NCI-H1105 (cell line): Measurements from ENCODE around the gene PPP2R5E.

Experiments used
- DNase-seq: peaks from one replicate; lab custom pipeline; 2025; lab: John Stamatoyannopoulos, UW

Gene PPP2R5E

DNA sequence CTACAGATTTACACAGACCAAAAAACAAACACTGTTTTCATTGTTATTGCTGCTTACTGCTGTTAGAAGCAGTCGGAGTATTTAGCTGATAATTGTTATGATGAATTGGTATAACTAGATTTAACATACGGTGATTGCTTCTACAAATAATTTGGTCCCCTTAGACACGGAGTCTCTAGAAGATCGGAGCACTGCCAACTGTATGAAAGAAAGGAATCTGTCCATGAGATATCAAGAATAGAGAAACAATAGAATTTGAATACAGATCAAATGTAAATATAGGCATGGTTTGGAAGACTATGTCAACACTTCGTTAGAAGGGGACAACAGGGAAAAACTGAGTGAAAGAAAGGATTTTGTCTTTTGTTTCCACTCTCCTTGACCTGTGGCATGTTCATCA lies 110.9 kb downstream of the PPP2R5E start:
- DNase-seq: peak; percentile 5

DNA sequence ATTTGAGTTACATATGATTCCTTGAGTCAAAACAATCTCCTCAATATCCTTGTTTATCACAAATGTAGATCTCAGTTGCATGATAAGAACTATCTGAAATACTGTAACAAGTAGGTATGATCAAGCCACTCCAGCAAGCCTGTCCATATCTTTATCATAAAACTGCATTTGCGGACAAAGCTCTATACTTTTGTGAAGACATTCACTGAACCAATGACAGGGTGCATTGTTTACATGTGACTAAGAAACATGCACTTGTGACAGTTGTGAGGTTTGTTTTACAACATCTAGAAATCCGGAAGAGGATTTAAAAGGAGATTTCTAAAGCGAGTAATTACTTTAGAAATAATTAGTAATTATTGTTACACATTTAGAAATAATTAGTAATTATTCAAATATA lies 111.7 kb downstream of the PPP2R5E start:
- DNase-seq: no peak

DNA sequence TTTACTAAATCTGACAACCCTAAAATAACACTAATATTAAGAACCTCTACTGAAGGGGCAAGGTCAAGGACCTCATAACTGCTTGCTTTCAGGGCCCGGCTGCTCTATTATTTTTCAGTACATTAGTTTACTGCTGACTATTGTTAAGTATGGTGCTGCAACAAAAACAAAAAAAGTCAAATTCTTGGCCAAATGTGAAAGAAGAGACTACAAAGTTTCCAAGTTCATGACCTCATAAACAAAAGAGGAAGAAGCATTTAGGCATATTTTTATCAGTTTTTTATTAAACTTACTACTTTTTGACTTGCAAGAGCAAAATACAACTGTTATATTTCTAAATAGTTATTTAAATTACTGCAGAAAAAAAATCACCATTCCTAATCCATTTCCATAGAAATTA lies 114.7 kb downstream of the PPP2R5E start:
- no peak for DNase-seq

DNA sequence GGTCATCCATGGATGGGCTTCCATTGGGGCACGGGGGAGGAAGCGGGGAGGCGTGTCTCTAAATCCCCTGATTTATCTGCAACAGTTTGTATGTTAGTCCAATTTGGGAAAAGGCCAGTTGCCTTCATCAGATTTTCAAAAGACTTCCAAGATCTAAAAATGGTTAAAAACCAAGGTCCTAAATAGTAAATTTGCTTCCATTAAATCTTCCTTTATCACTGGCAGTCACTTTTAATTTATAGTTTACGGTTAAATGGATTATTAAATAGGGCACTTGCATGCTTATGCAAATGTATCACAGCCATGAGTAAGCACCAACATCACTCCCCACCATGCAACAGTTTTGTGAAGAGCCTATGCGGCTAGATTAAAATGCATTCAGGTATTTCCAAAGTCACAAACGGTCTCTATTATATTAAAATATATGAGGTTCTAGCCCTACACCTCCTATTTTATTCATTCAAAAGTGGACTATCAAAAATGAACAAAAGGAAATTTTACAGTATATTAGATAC lies 116.3 kb downstream of the PPP2R5E start:
- DNase-seq: no peak

DNA sequence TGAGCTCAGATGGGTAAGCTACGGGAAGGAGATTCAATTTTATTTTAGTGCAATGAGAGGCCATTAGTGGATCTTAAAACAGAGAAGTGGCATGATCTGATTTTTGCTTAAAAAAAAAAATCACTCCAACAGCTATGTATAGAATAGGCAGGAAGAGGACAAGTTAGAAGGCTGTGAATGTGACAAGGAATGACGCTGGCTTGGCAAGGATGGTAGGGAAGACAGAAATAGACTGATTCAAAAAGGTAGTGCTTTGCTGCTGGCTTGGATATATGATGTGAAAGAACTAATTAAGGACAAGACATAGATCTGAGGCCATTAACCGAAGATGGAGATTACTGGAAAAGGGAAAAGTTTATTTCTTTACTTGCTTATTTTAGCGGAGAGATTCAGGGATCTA lies 119.3 kb downstream of the PPP2R5E start:
- DNase-seq: no peak

DNA sequence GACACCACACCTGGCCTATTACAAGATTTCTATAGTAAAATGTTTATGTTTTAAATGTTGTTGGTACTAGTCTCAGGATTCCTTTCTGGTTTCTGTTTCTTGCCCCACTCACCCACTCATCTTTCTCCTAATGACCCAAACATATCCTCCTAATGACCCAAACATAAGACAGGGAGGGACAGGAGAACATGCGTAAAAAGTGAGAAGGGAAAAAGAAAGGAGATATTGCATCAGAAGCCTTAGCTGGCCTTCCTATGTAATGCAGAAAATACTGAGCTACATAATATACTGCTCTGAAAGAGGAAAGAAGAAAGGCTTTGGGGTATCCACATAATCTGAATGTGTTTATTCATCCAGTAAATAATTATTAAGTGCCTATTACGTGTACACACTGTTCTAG lies 119.8 kb downstream of the PPP2R5E start:
- DNase-seq: no peak

DNA sequence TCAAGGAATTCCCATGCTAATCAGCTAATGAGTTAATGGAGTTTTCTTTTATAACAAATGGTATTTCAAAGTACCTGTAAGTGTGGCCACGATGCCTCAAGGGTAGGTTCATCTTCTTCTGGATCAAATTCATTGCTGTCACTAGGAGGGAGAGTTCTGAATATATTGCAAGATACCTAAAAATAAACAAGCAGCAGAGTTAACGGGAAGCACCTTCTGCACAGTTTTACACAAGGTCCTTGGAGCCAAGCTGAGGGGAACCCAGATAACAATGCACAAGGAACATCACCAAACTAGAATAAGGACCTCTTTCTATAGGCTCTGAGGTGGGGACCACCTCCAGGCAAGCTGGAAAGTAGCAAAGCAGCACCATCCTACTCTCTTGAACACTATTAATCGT lies 121.3 kb downstream of the PPP2R5E start:
- DNase-seq: no peak

DNA sequence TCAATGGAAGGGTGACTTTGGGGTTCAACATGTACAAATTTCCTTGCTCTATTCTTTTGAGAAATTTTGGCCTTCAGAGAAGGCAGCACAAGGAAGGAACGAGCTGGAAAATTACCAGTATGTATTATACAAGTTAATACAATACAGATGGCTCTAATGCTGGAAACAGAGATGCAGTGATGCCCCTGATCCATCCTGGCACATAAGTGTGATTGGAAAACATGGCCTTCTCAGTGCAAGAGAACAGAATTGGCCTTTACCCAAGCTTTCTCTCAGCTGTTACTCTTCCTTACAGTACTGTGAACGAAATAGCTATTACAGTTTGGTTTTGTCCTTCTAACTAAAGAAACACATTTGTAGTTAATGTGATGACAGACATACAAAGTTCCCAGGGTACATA lies 122.0 kb downstream of the PPP2R5E start:
- DNase-seq: no peak

DNA sequence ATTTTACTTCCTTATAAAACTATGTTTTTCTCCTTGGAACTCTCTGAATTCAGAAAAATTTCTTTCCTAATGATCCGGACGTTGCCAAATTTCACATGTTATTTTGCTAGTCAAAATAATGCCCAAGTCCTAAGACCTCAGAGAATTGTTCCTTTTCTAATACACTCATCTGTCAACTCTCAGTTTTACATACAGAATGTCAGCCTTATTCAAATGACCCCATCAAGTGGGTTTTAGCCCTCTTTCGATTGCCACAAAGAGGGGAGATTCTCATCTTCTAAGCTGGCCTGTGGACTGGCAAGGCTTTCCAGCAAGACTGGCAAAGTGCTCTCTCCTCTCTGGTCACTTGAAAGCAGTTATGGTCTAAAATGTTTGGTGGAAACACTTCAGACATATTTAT lies 125.2 kb downstream of the PPP2R5E start:
- no peak for DNase-seq

DNA sequence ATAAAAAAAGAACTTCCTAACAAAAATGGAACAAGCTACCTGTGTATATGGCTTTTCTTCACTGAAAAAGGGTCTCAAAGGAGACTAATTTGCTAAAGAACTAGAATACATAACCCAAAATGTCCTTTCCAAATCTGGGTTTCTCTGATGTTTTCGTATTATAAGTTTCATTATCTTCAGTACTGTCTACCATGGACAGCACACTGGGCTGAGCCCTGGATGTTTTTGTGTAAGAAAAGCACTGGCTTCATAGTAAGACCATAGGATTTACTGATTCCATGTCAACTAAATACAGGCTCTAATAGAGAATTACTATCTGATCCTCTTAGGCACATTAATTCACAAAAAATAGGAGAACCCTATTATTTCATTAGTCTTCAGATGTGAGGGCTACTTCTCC lies 130.2 kb downstream of the PPP2R5E start:
- no peak for DNase-seq

DNA sequence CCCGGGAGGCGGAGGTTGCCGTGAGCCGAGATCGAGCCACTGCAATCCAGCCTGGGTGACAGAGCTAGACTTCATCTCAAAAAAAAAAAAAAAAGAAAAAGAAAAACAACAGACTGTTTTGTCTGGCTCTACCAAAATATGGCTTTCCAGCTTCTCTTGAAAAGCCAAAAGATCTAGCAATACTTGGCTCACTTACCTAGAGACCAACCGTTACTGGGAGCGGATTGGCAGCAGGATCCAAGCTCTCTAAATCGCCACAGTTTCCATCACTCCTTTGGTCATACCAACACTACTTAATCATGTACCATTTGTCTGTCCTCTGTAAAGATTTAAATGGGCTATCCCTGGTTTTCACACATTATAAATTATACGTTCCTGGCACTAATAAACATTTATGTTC lies 136.8 kb downstream of the PPP2R5E start:
- DNase-seq: no peak

DNA sequence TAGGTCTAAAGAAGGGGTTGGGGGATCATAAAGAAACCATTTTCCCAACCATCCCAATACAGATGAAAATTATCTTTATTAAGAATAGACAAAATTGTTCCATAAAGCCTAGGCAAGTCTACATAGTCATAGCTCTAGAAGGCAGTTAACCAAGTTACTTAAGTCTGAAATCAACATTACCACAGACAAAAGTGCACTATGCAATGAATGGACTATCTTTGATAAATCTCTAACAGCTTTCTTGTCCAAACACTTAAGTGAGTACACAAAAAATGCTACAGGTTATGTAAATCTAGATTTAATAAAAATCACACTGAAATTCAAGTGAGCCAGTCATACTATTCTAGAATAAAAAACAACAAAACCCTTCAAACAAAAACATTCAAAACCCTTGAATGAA lies 137.5 kb downstream of the PPP2R5E start:
- no peak for DNase-seq

DNA sequence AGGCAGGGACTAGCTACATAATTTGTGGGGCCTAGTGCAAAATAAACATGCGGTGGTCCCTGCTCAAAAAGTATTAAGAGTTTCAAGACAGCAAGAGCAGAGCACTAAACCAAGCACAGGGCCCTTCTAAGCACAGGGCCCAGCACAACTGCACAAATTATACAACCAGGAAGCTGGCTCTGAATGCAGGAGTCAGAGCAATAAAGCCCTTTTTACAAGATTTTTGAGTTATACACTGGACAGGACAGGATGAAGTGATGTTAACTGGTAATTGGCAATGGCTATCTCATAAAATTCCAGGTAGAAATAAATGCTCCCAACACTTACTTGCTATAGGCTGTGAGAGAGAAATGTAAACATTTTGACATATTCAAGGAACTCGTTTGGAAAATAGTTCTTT lies 138.3 kb downstream of the PPP2R5E start:
- no peak for DNase-seq

DNA sequence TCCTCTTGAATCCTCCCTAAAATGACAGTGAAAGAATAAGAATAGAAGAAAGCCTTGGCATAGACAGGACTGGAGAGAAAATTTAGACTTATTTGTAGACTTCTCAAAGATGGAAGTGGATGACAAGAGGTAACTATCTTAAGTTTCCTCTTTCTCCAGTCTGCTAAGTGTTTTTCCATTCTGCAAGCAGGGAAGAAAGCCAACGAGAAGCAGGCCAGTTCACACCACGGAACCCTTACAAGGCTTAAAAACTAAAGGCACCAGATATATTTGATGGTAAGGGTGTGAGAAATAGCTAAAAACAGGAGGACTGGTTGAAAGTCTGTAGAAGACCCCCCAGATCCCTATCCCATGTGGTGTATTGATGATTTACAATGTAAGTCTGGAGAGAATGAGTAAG lies 141.5 kb downstream of the PPP2R5E start:
- DNase-seq: no peak

DNA sequence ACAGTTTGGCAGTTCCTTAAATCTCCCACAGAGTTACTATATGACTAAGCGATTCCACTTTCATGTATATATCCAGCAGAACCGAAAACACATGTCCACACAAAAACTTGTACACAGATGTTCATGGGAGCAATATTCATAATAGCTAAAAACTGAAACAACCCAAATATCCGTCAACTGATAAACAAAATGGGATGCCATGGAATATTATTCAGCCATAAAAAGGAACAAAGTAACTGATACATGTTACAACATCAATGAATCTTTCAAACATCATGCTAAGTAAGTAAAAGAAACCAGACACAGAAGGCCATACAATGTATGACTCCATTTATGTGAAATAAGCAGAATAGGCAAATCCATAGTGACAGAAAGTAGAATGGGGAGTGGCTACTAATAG lies 144.2 kb downstream of the PPP2R5E start:
- DNase-seq: no peak

DNA sequence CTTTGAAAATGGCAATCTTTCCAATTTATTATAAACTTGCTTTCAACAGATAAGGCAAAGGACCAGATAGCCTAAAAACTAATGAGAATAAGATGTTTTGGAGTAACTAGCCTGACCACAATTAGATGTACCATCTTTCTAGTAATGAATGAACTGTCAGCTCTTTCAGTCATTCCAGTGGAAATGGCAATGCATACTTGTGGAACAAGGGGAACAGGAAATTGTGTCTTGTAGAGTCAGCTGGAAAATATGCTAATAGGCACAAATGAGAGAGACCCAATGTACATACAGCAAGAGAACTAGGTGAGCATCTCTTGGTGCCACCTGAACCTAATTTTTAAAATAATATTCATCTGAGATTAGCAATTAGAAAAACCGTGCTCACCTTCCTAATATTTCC lies 148.3 kb downstream of the PPP2R5E start:
- DNase-seq: no peak

DNA sequence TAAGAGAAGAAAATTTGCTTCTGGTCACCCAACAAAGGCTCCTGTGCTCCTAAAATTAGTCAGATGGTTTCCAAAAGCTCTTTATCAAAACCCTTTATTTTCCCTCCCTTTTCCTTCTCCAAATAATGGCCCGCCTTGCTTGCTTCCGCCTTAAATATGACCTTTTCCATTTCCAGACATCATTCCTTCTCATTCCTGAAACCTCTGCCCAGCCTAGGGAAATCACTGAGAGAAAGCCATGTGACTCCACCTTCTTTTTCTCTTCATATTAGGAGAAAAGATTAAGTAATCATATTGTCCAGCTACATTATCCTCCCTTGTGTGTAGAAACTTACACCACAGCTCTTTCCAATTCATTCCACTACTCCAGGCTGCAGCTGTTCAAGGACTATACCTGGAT lies 148.7 kb downstream of the PPP2R5E start:
- DNase-seq: no peak

DNA sequence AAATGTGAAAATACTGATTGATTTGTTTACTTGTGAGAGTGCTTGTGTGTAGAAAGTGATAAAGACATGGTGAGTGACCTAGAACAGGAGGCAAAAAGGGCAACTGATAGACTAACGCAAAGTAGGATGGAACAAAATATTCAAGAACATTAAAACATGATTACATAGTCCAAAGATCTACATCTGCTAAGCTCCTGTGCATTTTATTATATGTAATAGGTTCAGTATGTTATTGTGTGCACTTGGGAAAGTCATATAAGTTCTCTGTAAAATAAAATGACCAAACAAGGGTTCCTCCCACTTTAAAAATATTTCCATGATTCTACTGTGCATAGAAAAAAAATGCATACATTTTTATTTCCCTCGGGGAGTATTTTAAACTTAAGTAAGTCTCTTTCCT lies 150.2 kb downstream of the PPP2R5E start:
- no peak for DNase-seq

DNA sequence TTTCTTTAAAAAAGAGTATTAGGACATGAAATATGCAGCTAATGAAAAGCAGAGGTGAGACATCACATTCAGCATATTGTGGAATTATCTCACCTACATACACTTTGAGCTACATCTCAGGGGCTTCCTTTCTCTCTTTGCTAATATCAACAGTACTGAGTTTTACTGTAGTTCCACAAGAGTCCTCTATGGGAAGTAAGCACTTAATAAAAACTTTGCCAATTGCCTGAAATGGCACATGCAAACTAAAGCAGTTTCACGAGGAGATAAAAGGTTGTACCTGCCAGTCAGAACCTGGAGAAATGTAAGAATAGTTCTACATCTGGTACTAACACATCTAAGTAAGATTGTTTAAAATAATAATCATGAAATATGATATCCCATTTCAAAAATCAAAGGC lies 150.9 kb downstream of the PPP2R5E start:
- no peak for DNase-seq

DNA sequence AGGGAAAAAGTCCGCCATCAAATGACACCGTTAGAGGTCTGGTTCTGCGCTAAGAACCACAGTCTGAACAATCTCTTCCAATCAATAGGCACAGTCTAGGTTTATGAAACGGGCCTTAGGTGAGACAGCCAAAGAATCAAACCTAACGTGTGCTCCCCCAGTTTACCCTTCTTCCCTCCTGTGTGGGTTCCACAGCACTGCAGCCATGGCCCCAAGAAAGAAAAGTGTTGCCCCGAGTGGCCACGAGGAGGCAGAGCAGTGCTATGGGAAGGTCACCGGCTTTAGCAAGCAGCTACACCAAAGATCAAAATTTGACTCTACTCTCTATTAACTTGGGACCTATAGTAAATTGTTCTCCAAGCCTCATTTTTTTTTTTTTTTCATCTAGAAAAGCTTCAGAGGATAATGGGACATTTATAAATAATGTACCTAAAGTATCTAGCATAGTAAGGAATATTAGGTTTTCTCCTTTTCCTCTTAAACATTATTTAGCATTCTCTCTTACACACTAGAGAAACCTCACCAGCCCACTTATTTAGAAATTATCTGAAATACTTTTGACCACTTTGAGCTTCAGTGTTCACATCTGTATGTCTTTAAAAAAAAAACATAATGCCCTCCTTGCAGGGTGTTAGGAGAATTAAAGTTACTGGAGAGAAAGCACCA lies 154.3 kb downstream of the PPP2R5E start:
- no peak for DNase-seq

DNA sequence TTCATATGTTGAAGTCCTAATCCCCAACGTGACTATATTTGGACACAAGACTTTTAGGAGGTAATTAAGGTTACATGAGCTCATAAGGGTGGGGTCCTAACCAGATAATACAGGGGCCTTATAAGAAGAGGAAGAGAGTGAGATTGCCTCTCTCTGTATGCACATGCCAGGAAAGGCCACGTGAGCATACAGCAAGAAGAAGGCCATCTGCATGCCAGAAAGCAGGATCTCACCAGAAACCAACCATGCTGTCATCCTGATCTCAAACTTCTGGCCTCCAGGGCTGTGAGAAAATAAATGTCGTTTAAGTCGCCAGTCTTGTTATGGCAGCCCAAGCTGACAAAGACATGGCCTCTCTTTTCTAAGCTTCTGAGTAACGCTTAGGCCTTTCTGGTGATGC lies 155.5 kb downstream of the PPP2R5E start:
- DNase-seq: no peak

DNA sequence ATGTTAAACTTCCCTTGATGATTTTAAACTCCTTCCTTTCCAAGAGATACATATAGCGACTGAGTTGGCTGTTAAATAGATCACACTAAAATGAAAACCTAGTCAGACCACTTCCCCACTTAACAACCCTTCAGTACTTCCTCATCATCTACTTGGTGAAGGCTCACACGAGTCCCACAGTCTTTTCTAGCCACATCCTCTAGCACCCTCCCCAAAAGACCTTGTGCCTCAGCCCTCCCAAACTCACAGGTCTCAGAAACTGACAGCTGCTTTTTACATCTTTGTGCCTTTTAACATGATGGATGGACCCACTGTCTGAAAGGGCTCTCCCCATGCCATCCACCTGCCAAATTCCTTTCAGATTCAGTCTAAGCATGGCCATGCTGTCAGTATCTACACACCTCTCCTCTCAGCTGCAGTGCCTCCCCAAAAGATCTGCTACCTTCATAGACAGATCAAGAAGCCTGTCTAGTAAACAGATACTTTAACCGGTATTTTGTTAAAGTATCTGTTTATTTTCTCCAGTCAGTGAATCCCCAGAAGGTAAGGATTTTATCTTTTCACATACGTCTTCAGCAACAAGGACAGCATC lies 159.3 kb downstream of the PPP2R5E start:
- no peak for DNase-seq

DNA sequence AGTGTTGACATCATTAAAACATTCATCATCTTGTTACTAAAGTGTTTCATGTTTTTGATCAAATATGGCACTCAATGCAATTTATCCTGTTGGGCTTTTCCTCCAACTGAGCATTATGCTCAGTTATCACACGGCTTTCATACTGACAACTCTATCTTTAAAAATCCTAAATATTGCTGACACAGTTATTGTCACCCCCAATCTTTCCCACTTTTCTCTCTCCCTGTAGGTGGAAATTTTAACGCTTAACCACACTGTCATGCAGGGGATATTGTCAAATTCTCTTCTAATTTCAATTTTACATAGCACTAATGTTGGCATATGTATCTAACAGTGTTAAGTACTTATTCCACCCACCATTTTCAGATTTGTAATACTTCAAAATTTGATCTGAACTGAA lies 164.7 kb downstream of the PPP2R5E start:
- no peak for DNase-seq

DNA sequence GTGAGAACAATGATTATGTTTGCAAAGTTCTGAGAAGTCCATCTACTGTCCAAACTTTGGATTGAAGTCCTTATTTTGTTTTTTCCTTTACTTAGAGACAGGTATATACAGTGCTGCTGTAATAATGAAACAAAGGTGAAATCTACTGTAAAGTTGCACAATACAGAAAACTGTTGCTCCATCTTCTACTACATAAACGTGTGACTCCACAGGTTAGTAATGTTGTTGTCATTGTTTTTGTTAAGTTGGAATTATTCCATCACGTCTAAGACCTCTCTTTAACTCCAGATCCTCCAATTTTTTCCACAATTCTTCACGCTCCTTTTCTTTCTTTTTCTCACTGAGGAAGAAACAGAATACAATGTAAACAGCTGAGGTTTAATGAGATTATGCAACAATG lies 167.4 kb downstream of the PPP2R5E start:
- no peak for DNase-seq
